Transverse colon (tissue), 4 donors: ENCODE results near the gene KBTBD6. TPM values are rescaled to one million over a fixed set of nuclear protein-coding genes. Genes with fewer than 3 reads are reported as not detected.

Experiments used
- DNase-seq: peaks from one replicate; pipeline ENCODE4 v3.0.0-alpha.2; 2019
- H3K27ac ChIP-seq, 4 donors: fragments of 200-600 bp; sonication (generic); 2 replicates each; pipeline ENCODE4 v1.5.1; 2016 to 2018; ENCODE audit warnings: inconsistent platforms in 4 of 4
- H3K27me3 ChIP-seq: fragments of 200-600 bp; sonication (generic); 2 replicates; pipeline ENCODE4 v1.5.1; 2017; ENCODE audit warnings: inconsistent platforms
- H3K36me3 ChIP-seq, 4 donors: fragments of 200-600 bp; sonication (generic); 2 replicates each; pipeline ENCODE4 v1.5.1; 2017 to 2019; ENCODE audit warnings: inconsistent platforms in 4 of 4
- H3K4me1 ChIP-seq, 4 donors: fragments of 200-600 bp; sonication (generic); 2 replicates each; pipeline ENCODE4 v1.5.1; 2017 to 2020; ENCODE audit warnings: inconsistent platforms in 4 of 4
- H3K4me3 ChIP-seq, 4 donors: fragments of 200-600 bp; sonication (generic); 1 replicate in 1 of 4; 2 replicates in 3 of 4; pipeline versions ENCODE4 v1.5.1 to v1.6.1; 2017 to 2019; ENCODE audit warnings: inconsistent platforms in 4 of 4
- H3K9me3 ChIP-seq, 2 donors: fragments of 200-600 bp; sonication (generic); 2 replicates each; pipeline ENCODE4 v1.5.1; 2017 to 2019; ENCODE audit warnings: inconsistent platforms in 2 of 2
- EP300 ChIP-seq: sonication (generic); formaldehyde crosslinking; IDR thresholded peaks from one replicate; pipeline ENCODE4 v1.6.1; 2017; ENCODE audit warnings: antibody characterized with exemption, low read depth
- POLR2A ChIP-seq: fragments of 450-650 bp; IDR thresholded peaks from one replicate; pipeline ENCODE4 v1.6.1; 2016; ENCODE audit warnings: antibody characterized with exemption, mild to moderate bottlenecking, moderate library complexity
- POLR2AphosphoS5 ChIP-seq, 3 donors: sonication (generic); formaldehyde crosslinking; IDR thresholded peaks; one replicate each; pipeline ENCODE4 v1.6.1; 2016; ENCODE audit warnings: antibody characterized with exemption in 3 of 3
- WGBS, 2 donors: methylation state at CpG; one replicate each; pipeline ENCODE4 v1.1.5; 2018; ENCODE audit warnings: low coverage in 1 of 2; 5-methylcytosine and 5-hydroxymethylcytosine counted together
- in situ Hi-C, 4 donors: fragments of 200-750 bp; cut with MboI; loops; one replicate each; pipeline versions ENCODE4 v1.15.0 to v1.15.1; 2017; ENCODE audit warnings: low sequenced_read_pairs in 3 of 4, low pct_ligation_motif_present in 1 of 4, low pct_unique_long_range_greater_than_20kb in 1 of 4
- intact Hi-C: fragments of 100-400 bp; cut with DNase I; formaldehyde crosslinking; loops from one replicate; pipeline ENCODE4 v1.15.1; 2023; ENCODE audit warnings: low total_unique reads
- total RNA-seq, 4 donors: library from RNA; depleted of rRNA; stranded (reverse); fragments of >200 nt; gene quantifications; one replicate each; pipeline ENCODE4 v1.1.0, GENCODE V29; 2016
- TF ChIP-seq, protein P1 (sequence below), 5 experiments: fragments of 200-600 bp in 3 of 5; fragments of 450-650 bp in 2 of 5; sonication (generic) in 3 of 5; IDR thresholded peaks; 1 replicate in 2 of 5; 2 replicates in 3 of 5; pipeline ENCODE4 v1.5.1; 2016 to 2017; ENCODE audit warnings: antibody characterized with exemption in 5 of 5, inconsistent platforms in 3 of 5, mild to moderate bottlenecking in 2 of 5, moderate library complexity in 1 of 5

The KBTBD6 gene, protein sequence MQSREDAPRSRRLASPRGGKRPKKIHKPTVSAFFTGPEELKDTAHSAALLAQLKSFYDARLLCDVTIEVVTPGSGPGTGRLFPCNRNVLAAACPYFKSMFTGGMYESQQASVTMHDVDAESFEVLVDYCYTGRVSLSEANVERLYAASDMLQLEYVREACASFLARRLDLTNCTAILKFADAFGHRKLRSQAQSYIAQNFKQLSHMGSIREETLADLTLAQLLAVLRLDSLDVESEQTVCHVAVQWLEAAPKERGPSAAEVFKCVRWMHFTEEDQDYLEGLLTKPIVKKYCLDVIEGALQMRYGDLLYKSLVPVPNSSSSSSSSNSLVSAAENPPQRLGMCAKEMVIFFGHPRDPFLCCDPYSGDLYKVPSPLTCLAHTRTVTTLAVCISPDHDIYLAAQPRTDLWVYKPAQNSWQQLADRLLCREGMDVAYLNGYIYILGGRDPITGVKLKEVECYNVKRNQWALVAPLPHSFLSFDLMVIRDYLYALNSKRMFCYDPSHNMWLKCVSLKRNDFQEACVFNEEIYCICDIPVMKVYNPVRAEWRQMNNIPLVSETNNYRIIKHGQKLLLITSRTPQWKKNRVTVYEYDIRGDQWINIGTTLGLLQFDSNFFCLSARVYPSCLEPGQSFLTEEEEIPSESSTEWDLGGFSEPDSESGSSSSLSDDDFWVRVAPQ
- 1 to 10 TPM in 3 of 4 donors, under 1 TPM in 1; 0.37 to 4.9 (median 2.1) TPM for total RNA-seq

DNA sequence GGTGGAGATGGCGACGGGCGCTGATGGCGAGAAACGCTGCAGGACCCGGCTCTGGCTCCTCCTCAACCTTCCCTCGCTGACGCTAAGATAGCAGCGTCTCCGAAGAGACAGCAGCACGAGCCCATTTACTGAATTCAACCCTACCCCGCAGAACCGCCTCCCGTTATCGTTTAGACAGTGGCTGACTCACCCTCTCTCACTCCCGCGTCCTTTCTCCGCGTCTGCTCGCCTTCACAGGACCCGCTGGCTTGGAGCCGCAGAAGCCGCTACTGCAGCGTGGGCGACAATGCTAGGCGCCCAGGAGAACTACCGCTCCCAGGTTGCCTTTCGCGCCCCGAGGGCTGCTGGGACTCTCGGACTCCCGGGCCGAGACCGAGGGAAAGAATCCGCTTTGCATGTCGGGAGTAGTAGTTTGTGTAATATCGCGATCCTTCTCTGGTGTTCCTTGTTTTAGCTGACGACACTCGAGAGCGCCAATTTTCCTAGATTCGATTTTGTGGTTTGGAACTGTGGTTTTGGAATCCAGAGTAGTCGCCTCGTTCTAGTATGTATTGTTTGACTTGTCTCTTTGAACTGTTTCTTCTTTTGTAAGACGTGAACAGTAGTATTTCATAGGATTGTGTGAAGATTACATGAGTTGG lies at the start of gene KBTBD6:
Gene KBTBD6 (minus strand): TSS at position 291 of the 641 bp plus-strand sequence. CDS start 291 bp downstream, outside the sequence.
- H3K27ac ChIP-seq, result peak within 1 kb of the TSS; percentile 78 to 93 (median 90)
- no peaks in the 10 kb centered on the region for H3K36me3 ChIP-seq
- no peaks in the 10 kb centered on the region for H3K27me3 ChIP-seq
- intact Hi-C loops (loop anchor here (2.0 kb wide), 1 partner anchor 62 kb away; the partner anchor contains the start of gene KBTBD7), in situ Hi-C loops (loop anchor here in 2 of 4 donors (10.0 kb wide), 1 partner anchor 62 kb away; the partner anchor contains the start of gene KBTBD7 (in 2 of the 2))
- DNase-seq, result peak; percentile 96
- TF ChIP-seq EP300 (no peak), POLR2AphosphoS5 (IDR thresholded peaks at IDR 0.05) (peak; percentile 82 to 93 (median 90)), POLR2A (peak; percentile 54)
- TF ChIP-seq, protein P1, sequence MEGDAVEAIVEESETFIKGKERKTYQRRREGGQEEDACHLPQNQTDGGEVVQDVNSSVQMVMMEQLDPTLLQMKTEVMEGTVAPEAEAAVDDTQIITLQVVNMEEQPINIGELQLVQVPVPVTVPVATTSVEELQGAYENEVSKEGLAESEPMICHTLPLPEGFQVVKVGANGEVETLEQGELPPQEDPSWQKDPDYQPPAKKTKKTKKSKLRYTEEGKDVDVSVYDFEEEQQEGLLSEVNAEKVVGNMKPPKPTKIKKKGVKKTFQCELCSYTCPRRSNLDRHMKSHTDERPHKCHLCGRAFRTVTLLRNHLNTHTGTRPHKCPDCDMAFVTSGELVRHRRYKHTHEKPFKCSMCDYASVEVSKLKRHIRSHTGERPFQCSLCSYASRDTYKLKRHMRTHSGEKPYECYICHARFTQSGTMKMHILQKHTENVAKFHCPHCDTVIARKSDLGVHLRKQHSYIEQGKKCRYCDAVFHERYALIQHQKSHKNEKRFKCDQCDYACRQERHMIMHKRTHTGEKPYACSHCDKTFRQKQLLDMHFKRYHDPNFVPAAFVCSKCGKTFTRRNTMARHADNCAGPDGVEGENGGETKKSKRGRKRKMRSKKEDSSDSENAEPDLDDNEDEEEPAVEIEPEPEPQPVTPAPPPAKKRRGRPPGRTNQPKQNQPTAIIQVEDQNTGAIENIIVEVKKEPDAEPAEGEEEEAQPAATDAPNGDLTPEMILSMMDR (IDR thresholded peaks at IDR 0.05), result no peak
- 0 to 1% methylated on average over 10 to 38 of the region's 45 CpGs for WGBS, 2 donors
- H3K4me3 ChIP-seq, result peak within 1 kb of the TSS; percentile 65 to 74 (median 68)
- H3K9me3 ChIP-seq, result no peaks in the 10 kb centered on the region
- peaks cover 7 to 42% (median 30%) of the 10 kb centered on the region in 4 donors for H3K4me1 ChIP-seq

DNA sequence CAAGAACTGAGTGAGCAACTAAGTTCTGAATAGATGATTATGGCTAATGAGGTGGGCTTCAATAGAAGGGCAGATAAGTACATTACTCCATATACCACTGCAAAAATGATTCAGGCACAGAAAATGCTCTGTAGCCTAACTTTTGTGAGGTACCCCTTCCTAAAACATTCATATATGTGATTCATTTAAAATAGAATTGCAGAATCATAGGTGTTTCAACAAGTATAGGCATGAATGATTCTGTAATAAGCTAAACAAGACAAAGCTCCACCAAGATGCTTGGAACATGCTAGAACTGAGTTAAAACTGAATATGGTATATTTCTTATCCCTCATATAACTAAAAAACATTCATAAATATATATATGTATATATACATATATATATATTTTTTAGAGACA lies 49.6 kb upstream of the KBTBD6 start:
- no peak for DNase-seq
- no peaks in the 10 kb centered on the region for H3K27me3 ChIP-seq
- H3K4me3 ChIP-seq, result no peak overlapping the region
- no peaks in the 10 kb centered on the region for H3K9me3 ChIP-seq
- peaks cover 0 to 7% (median 0%) of the 10 kb centered on the region in 4 donors for H3K4me1 ChIP-seq
- H3K36me3 ChIP-seq, result no peaks in the 10 kb centered on the region
- TF ChIP-seq POLR2A (no peak), EP300 (no peak), POLR2AphosphoS5 (IDR thresholded peaks at IDR 0.05) (no peak)
- TF ChIP-seq, protein P1 (IDR thresholded peaks at IDR 0.05), result no peak
- H3K27ac ChIP-seq, result no peak overlapping the region
- in situ Hi-C loops, result no loop called here
- intact Hi-C loops, result no loop called here

DNA sequence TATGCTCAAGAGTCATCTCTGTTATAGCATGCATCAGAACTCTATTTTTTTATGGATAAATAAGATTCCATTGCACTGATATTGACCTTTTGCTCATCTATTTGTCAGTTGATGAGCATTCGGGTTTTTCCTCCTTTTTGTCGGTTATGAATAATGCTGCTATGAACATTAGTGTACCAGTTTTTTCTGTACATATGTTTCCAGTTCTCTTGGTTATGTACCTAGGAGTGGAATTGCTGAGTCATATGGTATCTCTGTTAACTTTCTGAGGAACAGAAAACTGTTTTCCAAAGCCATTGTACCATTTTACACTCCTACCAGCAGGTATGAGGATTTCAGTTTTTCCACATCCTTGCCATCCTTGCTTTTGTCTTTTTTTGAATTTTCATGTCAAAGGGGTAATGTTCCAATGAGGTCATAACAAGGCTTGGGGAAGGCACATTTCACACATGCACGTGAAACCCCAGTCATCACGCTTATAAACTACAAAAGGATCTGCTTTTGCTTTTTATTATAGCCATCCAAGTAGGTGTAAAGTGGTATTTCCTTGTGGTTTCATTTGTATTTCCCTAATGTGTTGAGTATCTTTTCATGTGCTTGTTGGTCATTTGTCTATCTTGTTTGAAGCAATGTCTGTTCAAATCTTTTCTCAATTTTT lies 47.1 kb upstream of the KBTBD6 start:
- DNase-seq, result no peak
- H3K4me1 ChIP-seq, result peaks cover 0 to 7% (median 0%) of the 10 kb centered on the region in 4 donors
- in situ Hi-C loops (no loop called here), intact Hi-C loops (no loop called here)
- H3K27ac ChIP-seq, result no peak overlapping the region
- H3K9me3 ChIP-seq, result peaks cover 4 to 8% of the 10 kb centered on the region in 2 donors
- no peaks in the 10 kb centered on the region for H3K27me3 ChIP-seq
- TF ChIP-seq, protein P1 (IDR thresholded peaks at IDR 0.05), result no peak
- no peak for TF ChIP-seq EP300
- no peak for TF ChIP-seq POLR2A
- no peak for TF ChIP-seq POLR2AphosphoS5 (IDR thresholded peaks at IDR 0.05)
- WGBS, 2 donors, result 42 to 60% methylated on average over 3 to 4 of the region's 4 CpGs
- H3K4me3 ChIP-seq, result no peak overlapping the region
- no peaks in the 10 kb centered on the region for H3K36me3 ChIP-seq
